DOHH2 (cell line): Measurements from ENCODE around the gene IGF1R.
A peak's percentile ranks its signal among the peaks of the same experiment; 100 is the strongest.

Experiments used
- H3F3A ChIP-seq: fragments of 200-600 bp; sonication (generic), shearing (Covaris generic); 2 replicates; pipeline ENCODE4 v1.6.0; 2016; ENCODE audit warnings: antibody characterized with exemption, mild to moderate bottlenecking; ENCODE audit not compliant: control insufficient read depth, insufficient read depth
- H3K27ac ChIP-seq: fragments of 200-600 bp; sonication (generic); 2 replicates; pipeline ENCODE4 v1.5.1; 2014; ENCODE audit warnings: low read depth, mild to moderate bottlenecking, low read length, moderate library complexity
- H3K27me3 ChIP-seq: fragments of 200-600 bp; sonication (generic); 2 replicates; pipeline ENCODE4 v1.6.1; 2014; ENCODE audit warnings: mild to moderate bottlenecking, low read length, mixed read lengths; ENCODE audit not compliant: control insufficient read depth
- H3K36me3 ChIP-seq: fragments of 200-600 bp; sonication (generic); 2 replicates; pipeline ENCODE4 v1.6.1; 2014; ENCODE audit warnings: mild to moderate bottlenecking, low read length, moderate library complexity, mixed read lengths; ENCODE audit not compliant: control insufficient read depth
- H3K4me1 ChIP-seq: fragments of 200-600 bp; sonication (generic); 2 replicates; pipeline ENCODE4 v1.6.1; 2014; ENCODE audit warnings: mild to moderate bottlenecking, low read length, mixed read lengths; ENCODE audit not compliant: control insufficient read depth
- H3K4me2 ChIP-seq: fragments of 200-600 bp; sonication (generic); 2 replicates; pipeline ENCODE4 v1.6.0; 2014; ENCODE audit warnings: mild to moderate bottlenecking, low read length, moderate library complexity
- H3K4me3 ChIP-seq: fragments of 200-600 bp; sonication (generic); 2 replicates; pipeline ENCODE4 v1.5.1; 2014; ENCODE audit warnings: mild to moderate bottlenecking, low read length, mixed read lengths
- H3K79me2 ChIP-seq: fragments of 200-600 bp; sonication (generic); 2 replicates; pipeline ENCODE4 v1.6.1; 2014; ENCODE audit warnings: mild to moderate bottlenecking, low read length, mixed read lengths; ENCODE audit not compliant: control insufficient read depth
- H3K9me2 ChIP-seq: fragments of 200-600 bp; sonication (generic); replicated peaks from 2 replicates; pipeline ENCODE4 v1.6.1; 2014; ENCODE audit warnings: mild to moderate bottlenecking, low read length, mixed read lengths; ENCODE audit not compliant: control insufficient read depth
- H3K9me3 ChIP-seq: fragments of 200-600 bp; sonication (generic); 2 replicates; pipeline ENCODE4 v1.6.1; 2014; ENCODE audit warnings: antibody characterized with exemption, low read length, mixed read lengths; ENCODE audit not compliant: control insufficient read depth, insufficient read depth
- H4K20me1 ChIP-seq: fragments of 200-600 bp; sonication (generic); 2 replicates; pipeline ENCODE4 v1.6.0; 2014; ENCODE audit warnings: low read depth, mild to moderate bottlenecking, antibody characterized with exemption, low read length, moderate library complexity; ENCODE audit not compliant: control insufficient read depth, insufficient read depth
- CTCF ChIP-seq: fragments of 200-600 bp; sonication (generic); IDR thresholded peaks from one replicate; pipeline ENCODE4 v1.5.1; 2014; ENCODE audit warnings: antibody characterized with exemption, mild to moderate bottlenecking, low read depth, low read length; ENCODE audit not compliant: poor library complexity, severe bottlenecking
- EZH2phosphoT487 ChIP-seq: fragments of 200-600 bp; sonication (generic); IDR thresholded peaks from 2 replicates; pipeline ENCODE4 v1.6.1; 2017; ENCODE audit warnings: borderline replicate concordance, mild to moderate bottlenecking, antibody characterized with exemption, low read length, moderate library complexity, mixed read lengths

Gene IGF1R

DNA sequence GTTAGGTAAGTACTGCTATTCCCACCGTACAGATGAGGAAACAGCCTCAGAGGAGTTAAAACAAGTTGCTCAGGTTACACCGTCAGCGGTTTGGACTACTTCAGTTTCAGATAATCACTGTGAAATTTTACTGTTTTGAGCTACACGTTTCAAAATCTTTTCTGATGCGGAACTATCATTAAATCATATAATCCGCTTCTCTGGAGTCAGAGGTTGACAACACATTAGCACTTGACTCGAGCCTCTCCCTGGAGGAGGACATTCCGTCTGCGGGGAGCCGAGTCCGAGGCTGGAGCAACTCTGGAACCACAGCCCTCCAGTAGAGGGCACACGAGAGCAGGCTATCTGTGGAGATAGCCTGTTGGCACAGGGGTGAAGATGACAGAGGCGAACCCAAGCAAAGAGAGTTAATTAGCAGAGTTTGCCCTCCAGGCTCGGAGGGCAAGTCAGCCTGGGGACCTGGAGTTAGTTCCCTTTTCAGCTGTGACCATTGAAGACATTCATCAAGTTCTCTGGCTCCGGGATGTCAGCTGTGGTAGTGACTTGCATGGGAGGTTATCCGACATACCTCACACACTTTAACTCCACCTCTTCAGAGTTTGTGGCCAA, 131.2 kb downstream of the IGF1R start:
- H3K4me1 ChIP-seq: peaks cover 16% of the 10 kb centered on the region; the same call in 1 of the 2 replicates
- TF ChIP-seq EZH2phosphoT487 (no peak), CTCF (peak; percentile 97)
- no peak overlapping the region for H3K27ac ChIP-seq
- H3K36me3 ChIP-seq: no peaks in the 10 kb centered on the region
- no peaks in the 10 kb centered on the region for H3K9me2 ChIP-seq
- no peaks in the 10 kb centered on the region for H3K27me3 ChIP-seq
- no peaks in the 10 kb centered on the region for H3F3A ChIP-seq
- H3K79me2 ChIP-seq: no peaks in the 10 kb centered on the region
- no peak overlapping the region for H3K4me3 ChIP-seq
- H3K4me2 ChIP-seq: no peak overlapping the region
- 0 out of 2 replicates have a peak, but pooled peaks cover 4% of the 10 kb centered on the region for H4K20me1 ChIP-seq
- H3K9me3 ChIP-seq: no peaks in the 10 kb centered on the region

DNA sequence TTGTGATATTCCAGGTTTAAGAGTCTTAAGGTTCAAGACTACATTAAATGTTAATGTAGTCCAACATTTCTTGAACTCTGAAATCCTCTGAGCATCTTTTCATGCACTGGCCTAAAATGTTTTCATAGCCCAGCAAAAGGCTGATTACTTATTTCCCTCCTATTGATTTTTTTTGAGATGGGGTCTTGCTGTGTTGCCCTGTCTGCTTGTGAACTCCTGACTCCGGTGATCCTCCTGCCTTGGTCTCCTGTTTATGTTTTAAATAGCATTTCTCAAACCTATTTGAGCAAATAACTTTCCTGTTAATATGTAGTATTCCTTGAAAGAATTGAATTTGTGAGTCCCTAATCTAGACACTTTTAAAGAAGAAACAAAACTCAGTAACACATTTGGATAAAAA, 133.5 kb downstream of the IGF1R start:
- Histone ChIP-seq H3K9me3 (no peaks in the 10 kb centered on the region), H3K4me2 (no peak overlapping the region), H3F3A (no peaks in the 10 kb centered on the region), H3K36me3 (no peaks in the 10 kb centered on the region), H3K27me3 (no peaks in the 10 kb centered on the region), H3K4me1 (peaks cover 8% of the 10 kb centered on the region; the same call in 1 of the 2 replicates), H3K79me2 (no peaks in the 10 kb centered on the region), H3K27ac (no peak overlapping the region), H3K4me3 (no peak overlapping the region), H3K9me2 (no peaks in the 10 kb centered on the region), H4K20me1 (0 out of 2 replicates have a peak, but pooled peaks cover 4% of the 10 kb centered on the region)
- TF ChIP-seq EZH2phosphoT487: no peak
- TF ChIP-seq CTCF: no peak

- TF ChIP-seq EZH2phosphoT487 (no peak), CTCF (no peak)
- H3K9me2 ChIP-seq: no peaks in the 10 kb centered on the region
These were observed 134.5 kb downstream of the IGF1R start for GRCh38 chr15:98782801-98783200.

More at GRCh38 chr15:98782801-98783200, 134.5 kb downstream of the IGF1R start:
- Histone ChIP-seq H3K36me3 (no peaks in the 10 kb centered on the region), H3K9me3 (no peaks in the 10 kb centered on the region), H3K4me2 (no peak overlapping the region), H3K4me3 (no peak overlapping the region), H3K27ac (no peak overlapping the region), H3K4me1 (peaks cover 3% of the 10 kb centered on the region; the same call in 1 of the 2 replicates), H4K20me1 (0 out of 2 replicates have a peak, but pooled peaks cover 4% of the 10 kb centered on the region), H3K27me3 (no peaks in the 10 kb centered on the region), H3K79me2 (no peaks in the 10 kb centered on the region), H3F3A (no peaks in the 10 kb centered on the region)
